Measurements from ENCODE around the gene MARCHF10. TPM values are rescaled to one million over a fixed set of nuclear protein-coding genes. Genes with fewer than 3 reads are reported as not detected.

The MARCHF10 gene
- total and polyA plus RNA-seq, 2 of the 13 experiments (the other 11 are each of a cell fraction or from before 2014, with no cell fraction given): not detected

GRCh38 chr17:62791767-62792446, 16.2 kb downstream of the MARCHF10 start (continued):
- TF ChIP-seq, protein P1, sequence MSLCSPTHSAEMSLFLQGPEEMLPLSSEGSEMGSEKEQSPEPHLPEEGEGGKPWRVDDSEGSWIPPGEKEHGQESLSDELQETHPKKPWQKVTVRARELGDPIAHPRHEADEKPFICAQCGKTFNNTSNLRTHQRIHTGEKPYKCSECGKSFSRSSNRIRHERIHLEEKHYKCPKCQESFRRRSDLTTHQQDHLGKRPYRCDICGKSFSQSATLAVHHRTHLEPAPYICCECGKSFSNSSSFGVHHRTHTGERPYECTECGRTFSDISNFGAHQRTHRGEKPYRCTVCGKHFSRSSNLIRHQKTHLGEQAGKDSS (CRISPR knock-in tag; IDR thresholded peaks at IDR 0.05; ENCODE audit: borderline replicate concordance, low read depth): no peak
- TF ChIP-seq SIX4 (CRISPR knock-in tag; IDR thresholded peaks at IDR 0.05): peak; percentile 69; the same call in 1 of the 2 replicates
- TF ChIP-seq, protein P2, sequence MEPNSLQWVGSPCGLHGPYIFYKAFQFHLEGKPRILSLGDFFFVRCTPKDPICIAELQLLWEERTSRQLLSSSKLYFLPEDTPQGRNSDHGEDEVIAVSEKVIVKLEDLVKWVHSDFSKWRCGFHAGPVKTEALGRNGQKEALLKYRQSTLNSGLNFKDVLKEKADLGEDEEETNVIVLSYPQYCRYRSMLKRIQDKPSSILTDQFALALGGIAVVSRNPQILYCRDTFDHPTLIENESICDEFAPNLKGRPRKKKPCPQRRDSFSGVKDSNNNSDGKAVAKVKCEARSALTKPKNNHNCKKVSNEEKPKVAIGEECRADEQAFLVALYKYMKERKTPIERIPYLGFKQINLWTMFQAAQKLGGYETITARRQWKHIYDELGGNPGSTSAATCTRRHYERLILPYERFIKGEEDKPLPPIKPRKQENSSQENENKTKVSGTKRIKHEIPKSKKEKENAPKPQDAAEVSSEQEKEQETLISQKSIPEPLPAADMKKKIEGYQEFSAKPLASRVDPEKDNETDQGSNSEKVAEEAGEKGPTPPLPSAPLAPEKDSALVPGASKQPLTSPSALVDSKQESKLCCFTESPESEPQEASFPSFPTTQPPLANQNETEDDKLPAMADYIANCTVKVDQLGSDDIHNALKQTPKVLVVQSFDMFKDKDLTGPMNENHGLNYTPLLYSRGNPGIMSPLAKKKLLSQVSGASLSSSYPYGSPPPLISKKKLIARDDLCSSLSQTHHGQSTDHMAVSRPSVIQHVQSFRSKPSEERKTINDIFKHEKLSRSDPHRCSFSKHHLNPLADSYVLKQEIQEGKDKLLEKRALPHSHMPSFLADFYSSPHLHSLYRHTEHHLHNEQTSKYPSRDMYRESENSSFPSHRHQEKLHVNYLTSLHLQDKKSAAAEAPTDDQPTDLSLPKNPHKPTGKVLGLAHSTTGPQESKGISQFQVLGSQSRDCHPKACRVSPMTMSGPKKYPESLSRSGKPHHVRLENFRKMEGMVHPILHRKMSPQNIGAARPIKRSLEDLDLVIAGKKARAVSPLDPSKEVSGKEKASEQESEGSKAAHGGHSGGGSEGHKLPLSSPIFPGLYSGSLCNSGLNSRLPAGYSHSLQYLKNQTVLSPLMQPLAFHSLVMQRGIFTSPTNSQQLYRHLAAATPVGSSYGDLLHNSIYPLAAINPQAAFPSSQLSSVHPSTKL (CRISPR knock-in tag; IDR thresholded peaks at IDR 0.05): peak; percentile 66
- TF ChIP-seq PAXIP1 (CRISPR knock-in tag; conservative IDR thresholded peaks at IDR 0.05): no peak
- TF ChIP-seq DZIP1 (CRISPR knock-in tag; IDR thresholded peaks at IDR 0.05): no peak
- TF ChIP-seq HMGXB3 (CRISPR knock-in tag; IDR thresholded peaks at IDR 0.05; ENCODE audit: borderline replicate concordance): no peak
- peak; percentile 51 for TF ChIP-seq GATAD2A (CRISPR knock-in tag; IDR thresholded peaks at IDR 0.05)
- TF ChIP-seq HOXA5 (CRISPR knock-in tag; IDR thresholded peaks at IDR 0.05): no peak
- no peak for TF ChIP-seq CENPT (CRISPR knock-in tag; IDR thresholded peaks at IDR 0.05; ENCODE audit: low read depth)
- TF ChIP-seq PBX2 (CRISPR knock-in tag; IDR thresholded peaks at IDR 0.05): no peak
- no peak for TF ChIP-seq ZNF891 (CRISPR knock-in tag; IDR thresholded peaks at IDR 0.05)
